K562 (cell line): Measurements from ENCODE around the gene ZDHHC1.

Experiments used
- ETV6 ChIP-seq, 3 experiments: fragments of 150-350 bp in 1 of 3; sonication (generic) in 1 of 3; formaldehyde crosslinking in 1 of 3; IDR thresholded peaks; 2 replicates each; pipeline versions ENCODE4 v1.6.1 to v1.8.0; 2014 to 2022; ENCODE audit warnings: borderline replicate concordance in 2 of 3, low read depth in 2 of 3, antibody characterized with exemption in 1 of 3, low read length in 1 of 3, mild to moderate bottlenecking in 1 of 3, missing genetic modification reagents in 1 of 3
- KAT8 ChIP-seq: fragments of 450-650 bp; IDR thresholded peaks from 2 replicates; pipeline ENCODE4 v1.6.1; 2016; ENCODE audit warnings: low read depth, mild to moderate bottlenecking
- KLF6 ChIP-seq: fragments of 250-450 bp; sonication (Bioruptor Pico); IDR thresholded peaks from 2 replicates; pipeline ENCODE4 v1.4.0; 2020; ENCODE audit warnings: mild to moderate bottlenecking, moderate library complexity, borderline replicate concordance
- MXI1 ChIP-seq: IDR thresholded peaks from 2 replicates; pipeline ENCODE4 v1.6.1; 2011; ENCODE audit warnings: low read depth, mild to moderate bottlenecking, improper control_type of control experiment, low read length
- NELFE ChIP-seq: IDR thresholded peaks from 2 replicates; pipeline ENCODE4 v1.6.1; 2011; ENCODE audit warnings: mild to moderate bottlenecking; ENCODE audit not compliant: insufficient read depth, insufficient read length
- ZNF764 ChIP-seq: fragments of 250-450 bp; sonication (Bioruptor Pico); IDR thresholded peaks from 2 replicates; pipeline ENCODE4 v1.4.0; 2020; ENCODE audit warnings: low read depth, mild to moderate bottlenecking, moderate library complexity
- TF ChIP-seq, protein P1 (sequence below), 2 experiments: fragments of 250-450 bp in 1 of 2; fragments of 450-650 bp in 1 of 2; sonication (Bioruptor Pico) in 1 of 2; IDR thresholded peaks; 2 replicates each; pipeline versions ENCODE4 v1.6.1 to v1.8.0; 2016 to 2021; ENCODE audit warnings: mild to moderate bottlenecking in 2 of 2, moderate library complexity in 2 of 2, missing compliant biosample characterization in 1 of 2, missing genetic modification characterization in 1 of 2
- TF ChIP-seq, protein P2 (sequence below): fragments of 450-650 bp; formaldehyde crosslinking; IDR thresholded peaks from 2 replicates; pipeline ENCODE4 v1.4.0; 2022; ENCODE audit warnings: mild to moderate bottlenecking, moderate library complexity

- TF ChIP-seq, protein P1, sequence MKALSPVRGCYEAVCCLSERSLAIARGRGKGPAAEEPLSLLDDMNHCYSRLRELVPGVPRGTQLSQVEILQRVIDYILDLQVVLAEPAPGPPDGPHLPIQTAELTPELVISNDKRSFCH (CRISPR knock-in tag; IDR thresholded peaks at IDR 0.05) = no peak
- TF ChIP-seq, protein P1 (tag; IDR thresholded peaks at IDR 0.05) = no peak
- TF ChIP-seq MXI1 = no peak
- no peak for TF ChIP-seq KAT8
- no peak for TF ChIP-seq ETV6 (IDR thresholded peaks at IDR 0.05; ENCODE audit: borderline replicate concordance in 1 of 2, low read depth in 2 of 2, low read length in 1 of 2)
- no peak for TF ChIP-seq ETV6 (CRISPR knock-in tag; IDR thresholded peaks at IDR 0.05; ENCODE audit: borderline replicate concordance)
- no peak for TF ChIP-seq NELFE
- no peak for TF ChIP-seq ZNF764 (CRISPR knock-in tag)
- no peak for TF ChIP-seq KLF6 (CRISPR knock-in tag)
- TF ChIP-seq, protein P2, sequence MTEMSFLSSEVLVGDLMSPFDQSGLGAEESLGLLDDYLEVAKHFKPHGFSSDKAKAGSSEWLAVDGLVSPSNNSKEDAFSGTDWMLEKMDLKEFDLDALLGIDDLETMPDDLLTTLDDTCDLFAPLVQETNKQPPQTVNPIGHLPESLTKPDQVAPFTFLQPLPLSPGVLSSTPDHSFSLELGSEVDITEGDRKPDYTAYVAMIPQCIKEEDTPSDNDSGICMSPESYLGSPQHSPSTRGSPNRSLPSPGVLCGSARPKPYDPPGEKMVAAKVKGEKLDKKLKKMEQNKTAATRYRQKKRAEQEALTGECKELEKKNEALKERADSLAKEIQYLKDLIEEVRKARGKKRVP = no peak
Measured at GRCh38 chr16:67397812-67398545, 18.3 kb downstream of the ZDHHC1 start.
